Pancreas (tissue), 10 donors: ENCODE data around the gene EEIG2. TPM values are rescaled to one million over a fixed set of nuclear protein-coding genes. Genes with fewer than 3 reads are reported as not detected.
A peak's percentile ranks its signal among the peaks of the same experiment; 100 is the strongest.
"Not testable (repeated sequence)": the region's sequence is repeated elsewhere in the genome, so short reads cannot be mapped to it uniquely, and the experiment has no call there.

Experiments
- ATAC-seq, 4 donors: fragments of 200-7000 bp; cut with Tn5 transposase; one replicate each; pipeline versions ENCODE4 v1.8.0 to v1.9.1; 2020; ENCODE audit warnings: mild to moderate bottlenecking in 4 of 4, moderate library complexity in 4 of 4
- DNase-seq, 6 donors: peaks; one replicate each; pipeline ENCODE4 v3.0.0-alpha.2; 2020
- FAIRE-seq: peaks from 2 replicates; lab custom pipeline; 2012; peaks lifted over from hg19 to GRCh38; lab: Jason Lieb, UNC
- H3K27ac ChIP-seq, 4 donors: fragments of 200-600 bp; sonication (generic); 1 replicate in 3 of 4; 2 replicates in 1 of 4; pipeline versions ENCODE4 v1.5.0 to v1.8.0; 2020
- H3K27me3 ChIP-seq, 4 donors: fragments of 200-600 bp; one replicate each; pipeline ENCODE4 v1.8.0; 2021
- H3K36me3 ChIP-seq, 3 donors: fragments of 200-600 bp; sonication (generic) in 1 of 3; one replicate each; pipeline versions ENCODE4 v1.5.0 to v1.8.0; 2020 to 2021
- H3K4me1 ChIP-seq, 3 donors: fragments of 200-600 bp; one replicate each; pipeline ENCODE4 v1.8.0; 2021
- H3K4me3 ChIP-seq, 4 donors: fragments of 200-600 bp; sonication (generic) in 2 of 4; one replicate each; pipeline versions ENCODE4 v1.5.0 to v1.8.0; 2020 to 2021
- H3K9me3 ChIP-seq, 4 donors: fragments of 200-600 bp; one replicate each; pipeline ENCODE4 v1.8.0; 2021
- WGBS, 2 donors: extraction: QIAGEN DNeasy Blood & Tissue Kit; methylation state at CpG; one replicate each; pipeline ENCODE4 v1.1.7; 2013; 5-methylcytosine and 5-hydroxymethylcytosine counted together
- intact Hi-C, 3 donors: fragments of 100-400 bp; cut with DNase I; formaldehyde crosslinking; loops; one replicate each; pipeline versions ENCODE4 v1.11.1 to v1.14.2; 2022
- polyA plus RNA-seq, 2 donors: library from polyadenylated mRNA; stranded (reverse); fragments of 200-250 nt; gene quantifications; one replicate each; pipeline ENCODE4 v1.2.3, GENCODE V29; 2013
- total RNA-seq, 6 donors: library from RNA; stranded (reverse); fragmentation: NEBNext Ultra II Directional in 4 of 6; extraction: Animal tissue kit (Norgen Biotek cat#: 25700) in 4 of 6; gene quantifications; one replicate each; pipeline versions ENCODE4 v1.2.1 to v1.2.4, GENCODE V29; 2021 to 2023
- TF ChIP-seq, protein P1 (sequence below), 4 donors: fragments of 200-600 bp; sonication (generic) in 3 of 4; IDR thresholded peaks; one replicate each; pipeline versions ENCODE4 v1.5.0 to v1.8.0; 2021; ENCODE audit warnings: antibody characterized with exemption in 4 of 4
- donor health status: healthy with polysubstance abuse.
- donor health status: DM: no; HTN: no; CAD: no; lungs with moderate emphysema.
- donor health status: DM: no; HTN: no; CAD: no.
- donor health status: control.
- donor health status: control.
- donor health status: Bipolar disorder and iron deficiency.
- donor health status: DM: yes; HTN: yes; CAD: no.
- donor health status: DM: no; HTN: no; CAD: no.
- donor health status: DM: no; HTN: no; CAD: no.
- donor health status: DM: yes; HTN: yes; CAD: no.

Gene EEIG2
- total and polyA plus RNA-seq, 8 donors, result 1.7 to 13.0 (median 2.8) TPM

DNA sequence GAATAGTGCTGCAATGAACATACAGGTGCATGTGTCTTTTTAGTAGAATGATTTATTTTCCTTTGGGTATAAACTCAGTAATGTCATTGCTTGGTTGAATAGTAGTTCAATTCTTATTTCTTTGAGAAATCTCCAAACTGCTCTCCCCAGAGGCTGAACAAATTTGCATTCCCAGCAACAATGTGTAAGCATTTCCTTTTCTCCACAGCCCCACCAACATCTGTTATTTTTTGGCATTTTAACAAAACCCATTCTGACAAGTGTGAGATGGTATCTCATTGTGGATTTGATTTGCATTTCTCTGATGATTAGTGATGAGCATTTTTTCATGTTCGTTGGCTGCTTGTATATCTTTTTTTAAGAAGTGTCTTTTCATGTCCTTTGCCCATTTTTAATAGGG, 21.9 kb upstream of the EEIG2 start:
- TF ChIP-seq, protein P1, sequence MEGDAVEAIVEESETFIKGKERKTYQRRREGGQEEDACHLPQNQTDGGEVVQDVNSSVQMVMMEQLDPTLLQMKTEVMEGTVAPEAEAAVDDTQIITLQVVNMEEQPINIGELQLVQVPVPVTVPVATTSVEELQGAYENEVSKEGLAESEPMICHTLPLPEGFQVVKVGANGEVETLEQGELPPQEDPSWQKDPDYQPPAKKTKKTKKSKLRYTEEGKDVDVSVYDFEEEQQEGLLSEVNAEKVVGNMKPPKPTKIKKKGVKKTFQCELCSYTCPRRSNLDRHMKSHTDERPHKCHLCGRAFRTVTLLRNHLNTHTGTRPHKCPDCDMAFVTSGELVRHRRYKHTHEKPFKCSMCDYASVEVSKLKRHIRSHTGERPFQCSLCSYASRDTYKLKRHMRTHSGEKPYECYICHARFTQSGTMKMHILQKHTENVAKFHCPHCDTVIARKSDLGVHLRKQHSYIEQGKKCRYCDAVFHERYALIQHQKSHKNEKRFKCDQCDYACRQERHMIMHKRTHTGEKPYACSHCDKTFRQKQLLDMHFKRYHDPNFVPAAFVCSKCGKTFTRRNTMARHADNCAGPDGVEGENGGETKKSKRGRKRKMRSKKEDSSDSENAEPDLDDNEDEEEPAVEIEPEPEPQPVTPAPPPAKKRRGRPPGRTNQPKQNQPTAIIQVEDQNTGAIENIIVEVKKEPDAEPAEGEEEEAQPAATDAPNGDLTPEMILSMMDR (IDR thresholded peaks at IDR 0.05), result no peak
- H3K36me3 ChIP-seq, result no peaks in the 10 kb centered on the region
- intact Hi-C loops, result no loop called here
- H3K4me3 ChIP-seq, result no peak overlapping the region
- peaks cover 0 to 3% (median 0%) of the 10 kb centered on the region in 3 donors for H3K4me1 ChIP-seq
- H3K9me3 ChIP-seq, result no peaks in the 10 kb centered on the region
- DNase-seq, result no peak
- H3K27ac ChIP-seq, result no peak overlapping the region
- H3K27me3 ChIP-seq, result no peaks in the 10 kb centered on the region
- 34 to 50% methylated on average over 1 of the region's 1 CpG for WGBS, 2 donors
- no peak for FAIRE-seq
- ATAC-seq, result no peak

DNA sequence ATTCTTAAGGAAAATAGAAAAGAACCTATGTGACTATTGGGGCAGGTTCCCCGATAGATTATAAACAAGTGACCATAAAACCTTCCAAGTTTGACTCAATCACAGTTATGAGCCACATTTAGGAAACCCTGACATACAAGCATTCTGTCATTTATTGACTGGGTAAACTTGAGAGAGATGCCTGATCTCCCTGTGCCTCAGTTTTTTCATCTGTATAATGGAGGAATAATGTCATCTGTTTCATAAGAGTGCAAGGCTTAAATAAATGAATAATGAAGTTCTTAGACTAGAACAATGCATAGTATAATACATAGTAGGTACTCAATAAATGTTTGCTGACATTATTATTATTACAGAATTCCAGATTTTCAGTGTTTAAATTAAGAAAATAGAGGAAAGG, 18.9 kb upstream of the EEIG2 start:
- TF ChIP-seq, protein P1 (IDR thresholded peaks at IDR 0.05), result no peak
- WGBS, 2 donors, result 87 to 100% methylated on average over 1 of the region's 1 CpG
- no peak overlapping the region for H3K27ac ChIP-seq
- no peaks in the 10 kb centered on the region for H3K27me3 ChIP-seq
- FAIRE-seq, result no peak
- ATAC-seq, result no peak
- no peak for DNase-seq
- H3K36me3 ChIP-seq, result no peaks in the 10 kb centered on the region
- no peak overlapping the region for H3K4me3 ChIP-seq
- intact Hi-C loops, result no loop called here
- no peaks in the 10 kb centered on the region for H3K4me1 ChIP-seq
- no peaks in the 10 kb centered on the region for H3K9me3 ChIP-seq

DNA sequence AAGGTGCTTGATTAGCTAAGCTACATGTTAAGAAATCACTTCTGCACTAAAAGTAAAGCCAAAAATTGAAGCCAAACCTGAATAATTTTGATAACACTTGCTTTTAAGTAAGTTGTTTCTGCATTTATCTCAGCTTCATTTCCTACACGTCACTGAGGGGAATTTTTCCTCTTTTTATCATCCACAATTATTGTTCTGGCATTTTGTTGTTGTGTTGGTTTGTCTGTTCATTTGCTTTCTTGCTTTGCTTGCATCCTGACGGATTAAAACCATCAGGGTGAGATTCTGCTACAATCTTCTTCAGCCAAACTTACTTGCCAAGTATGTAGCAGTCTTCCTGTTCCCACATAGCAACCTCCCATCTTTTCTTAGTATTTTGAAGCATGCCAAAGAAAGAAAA, 18.0 kb upstream of the EEIG2 start:
- Histone ChIP-seq H3K27me3 (no peaks in the 10 kb centered on the region), H3K36me3 (no peaks in the 10 kb centered on the region), H3K27ac (no peak overlapping the region), H3K4me1 (no peaks in the 10 kb centered on the region), H3K9me3 (no peaks in the 10 kb centered on the region), H3K4me3 (no peak overlapping the region)
- FAIRE-seq (no peak), DNase-seq (no peak), ATAC-seq (no peak)
- intact Hi-C loops, result no loop called here
- TF ChIP-seq, protein P1 (IDR thresholded peaks at IDR 0.05), result no peak
- WGBS, 2 donors, result 72% methylated on average over 2 of the region's 2 CpGs

DNA sequence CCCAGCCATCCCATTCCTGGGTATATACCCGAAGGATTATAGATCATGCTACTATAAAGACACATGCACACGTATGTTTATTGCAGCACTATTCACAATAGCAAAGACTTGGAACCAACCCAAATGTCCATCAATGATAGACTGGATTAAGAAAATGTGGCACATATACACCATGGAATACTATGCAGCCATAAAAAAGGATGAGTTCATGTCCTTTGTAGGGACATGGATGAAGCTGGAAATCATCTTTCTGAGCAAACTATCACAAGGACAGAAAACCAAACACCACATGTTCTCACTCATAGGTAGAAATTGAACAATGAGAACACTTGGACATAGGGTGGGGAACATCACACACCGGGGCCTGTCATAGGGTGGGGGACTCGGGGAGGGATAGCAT, 12.4 kb upstream of the EEIG2 start:
- ATAC-seq, H3K9me3 ChIP-seq, H3K27ac ChIP-seq, H3K4me1 ChIP-seq, H3K27me3 ChIP-seq, DNase-seq, FAIRE-seq, H3K4me3 ChIP-seq, H3K36me3 ChIP-seq, intact Hi-C loops: not testable (repeated sequence)
- WGBS, 2 donors, result 91 to 95% methylated on average over 4 of the region's 4 CpGs

DNA sequence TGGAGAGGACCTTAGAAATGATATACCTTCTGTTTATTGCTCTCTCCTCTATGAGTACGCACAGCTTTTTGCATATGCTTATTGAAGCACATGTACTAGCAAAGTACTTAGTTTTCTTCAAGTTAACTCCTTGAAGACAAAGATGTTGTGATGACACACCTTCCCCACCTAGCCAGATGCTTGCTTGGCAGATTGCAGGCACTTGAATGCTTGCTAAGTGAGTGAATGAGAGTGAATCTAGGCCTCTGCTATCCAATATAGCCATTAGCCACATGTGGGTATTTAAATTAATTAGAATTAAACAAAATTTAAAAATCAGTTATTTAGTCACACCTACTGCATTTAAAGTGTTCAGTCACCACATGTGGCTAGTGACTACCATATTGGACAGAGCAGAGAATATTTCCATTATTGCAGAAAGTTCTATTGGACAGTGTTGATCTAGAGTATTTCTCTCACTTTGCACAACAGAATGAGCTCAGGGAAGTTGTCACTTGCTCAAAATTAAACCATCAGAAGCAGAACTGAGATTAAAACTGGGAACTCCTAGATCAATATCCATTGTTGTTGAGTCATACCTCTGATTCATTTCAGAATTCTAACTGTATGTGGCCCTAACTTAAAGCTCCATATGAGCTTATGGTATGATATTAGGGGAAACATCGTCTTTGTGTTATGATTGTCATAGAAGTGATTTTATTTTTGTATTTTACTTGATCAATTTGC, 8.6 kb upstream of the EEIG2 start:
- no peaks in the 10 kb centered on the region for H3K36me3 ChIP-seq
- WGBS, 2 donors, result 78 to 92% methylated on average over 2 of the region's 2 CpGs
- H3K27ac ChIP-seq, result peak overlapping the region in 1 of 4 donors; percentile 6
- no peak for FAIRE-seq
- no peak for DNase-seq
- TF ChIP-seq, protein P1 (IDR thresholded peaks at IDR 0.05), result no peak
- H3K9me3 ChIP-seq, result no peaks in the 10 kb centered on the region
- ATAC-seq, result no peak
- no peaks in the 10 kb centered on the region for H3K4me1 ChIP-seq
- no peaks in the 10 kb centered on the region for H3K27me3 ChIP-seq
- H3K4me3 ChIP-seq, result no peak overlapping the region
- intact Hi-C loops, result no loop called here
